A204.1 (cell line): ENCODE results near the gene HDAC10.

Experiments
- FAIRE-seq: peaks from 2 replicates; lab custom pipeline; 2012; peaks lifted over from hg19 to GRCh38; lab: Jason Lieb, UNC

The HDAC10 gene

GRCh38 chr22:50200461-50201190 is 50.4 kb downstream of the HDAC10 start, which contains the start of gene SELENOO:
TSS of gene SELENOO (plus strand) at chr22:50201011. CDS start at chr22:50201037, 26 bp downstream.
- no peak for FAIRE-seq

DNA sequence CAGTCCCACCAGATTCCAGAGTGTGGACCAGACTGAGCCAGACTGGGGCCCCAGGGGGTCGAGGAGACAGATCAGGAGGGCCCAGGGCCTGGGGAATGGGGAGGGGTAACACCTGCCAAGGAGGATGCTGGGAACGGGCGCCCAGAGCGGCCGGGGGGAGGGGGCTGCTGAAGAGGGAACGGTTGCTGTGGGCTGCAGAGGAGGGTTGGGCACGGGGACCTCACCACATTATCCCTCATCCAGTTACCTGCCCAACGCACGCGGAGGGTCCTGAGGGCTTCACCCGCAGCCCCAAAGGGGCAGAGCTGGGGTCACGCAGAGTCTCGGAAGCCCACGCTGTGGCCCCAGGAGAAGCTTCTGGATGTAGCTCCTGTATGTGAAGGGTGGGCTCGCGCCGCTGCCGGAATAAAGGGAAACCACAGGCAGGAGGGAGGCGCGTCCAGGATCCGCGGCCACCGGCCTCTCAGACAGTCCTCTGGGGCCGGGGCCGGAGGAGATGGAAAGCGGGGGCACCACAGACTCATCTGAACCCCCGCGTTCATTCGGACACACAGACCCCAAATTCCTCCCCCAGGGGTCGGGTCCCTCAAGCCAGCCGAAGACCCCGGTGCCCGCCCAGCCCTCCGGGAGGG is 51.1 kb downstream of the HDAC10 start:
- no peak for FAIRE-seq

DNA sequence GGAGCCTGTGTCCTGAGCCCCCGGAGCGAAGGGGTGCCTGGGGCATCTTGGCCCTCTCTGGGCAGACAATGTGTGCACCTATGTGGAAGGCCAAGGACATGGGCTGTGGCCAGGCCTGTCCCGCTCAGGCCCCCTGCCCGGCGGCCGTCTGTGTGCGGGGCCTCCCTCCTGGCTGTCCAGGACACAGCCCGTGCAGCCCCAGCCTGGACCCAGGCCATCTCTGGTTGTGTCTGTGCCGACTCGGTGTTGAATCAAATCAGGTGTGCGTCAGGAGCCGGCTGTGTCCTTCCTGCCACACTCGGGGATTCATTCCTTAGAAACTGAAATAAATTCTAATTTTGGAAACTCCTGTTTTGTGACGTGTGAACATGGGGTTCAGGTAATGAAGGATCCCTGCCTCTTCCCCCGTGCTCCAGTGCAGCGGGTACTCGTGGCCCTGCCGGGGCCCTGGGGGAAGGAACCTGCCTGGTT is 51.8 kb downstream of the HDAC10 start:
- FAIRE-seq = no peak

- no peak for FAIRE-seq
These were observed 52.4 kb downstream of the HDAC10 start for GRCh38 chr22:50198624-50199017.

DNA sequence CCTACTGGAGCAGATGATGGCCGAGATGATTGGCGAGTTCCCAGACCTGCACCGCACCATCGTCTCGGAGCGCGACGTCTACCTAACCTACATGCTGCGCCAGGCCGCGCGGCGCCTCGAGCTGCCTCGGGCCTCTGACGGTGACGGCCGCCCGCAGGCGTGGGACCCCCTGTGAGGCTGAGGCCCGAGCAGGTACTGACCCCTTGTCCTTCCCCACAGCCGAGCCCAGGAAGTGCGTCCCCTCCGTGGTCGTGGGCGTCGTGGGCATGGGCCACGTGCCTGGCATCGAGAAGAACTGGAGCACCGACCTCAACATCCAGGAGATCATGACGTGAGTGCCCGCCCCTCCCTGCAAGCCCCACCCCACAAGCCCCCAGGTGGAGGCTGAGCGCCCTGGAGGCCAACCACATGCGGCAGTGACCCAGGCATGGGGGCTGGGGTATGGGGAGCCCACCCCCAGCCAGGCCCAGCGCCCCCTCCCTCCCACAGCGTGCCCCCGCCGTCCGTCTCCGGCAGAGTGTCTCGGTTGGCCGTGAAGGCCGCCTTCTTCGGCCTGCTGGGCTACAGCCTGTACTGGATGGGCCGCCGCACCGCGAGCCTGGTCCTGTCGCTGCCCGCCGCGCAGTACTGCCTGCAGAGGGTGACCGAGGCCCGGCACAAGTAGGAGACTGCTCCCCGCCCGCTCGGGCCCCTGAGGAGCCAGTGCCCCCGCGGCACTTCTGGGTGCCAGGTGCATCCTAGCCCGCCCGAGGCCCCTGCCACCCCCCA is 53.0 kb downstream of the HDAC10 start:
- FAIRE-seq = no peak

- no peak for FAIRE-seq
These were observed 53.9 kb downstream of the HDAC10 start for GRCh38 chr22:50197000-50197800.

- no peak for FAIRE-seq
These were observed 54.8 kb downstream of the HDAC10 start for GRCh38 chr22:50196256-50196655.
